GM10266 (cell line): ENCODE results near the gene CSTF1.
"Not testable (repeated sequence)": the region's sequence is repeated elsewhere in the genome, so short reads cannot be mapped to it uniquely, and the experiment has no call there.

ENCODE experiments used
- DNase-seq: peaks from one replicate; pipeline ENCODE4 v3.0.0; 2012; ENCODE audit errors: extremely low spot score
- CTCF ChIP-seq: IDR thresholded peaks from 2 replicates; pipeline ENCODE4 v1.5.1; 2012; ENCODE audit warnings: mild to moderate bottlenecking, low read depth; ENCODE audit not compliant: control insufficient read depth, insufficient read depth; ENCODE audit errors: missing control alignments

The CSTF1 gene

GRCh38 chr20:56391596-56392131 is 781 bp upstream of the CSTF1 start:
- no peak for DNase-seq
- no peak for TF ChIP-seq CTCF

GRCh38 chr20:56392881-56393482 is 537 bp downstream of the CSTF1 start:
- DNase-seq: peak; percentile 23
- no peak for TF ChIP-seq CTCF

- DNase-seq: no peak
- TF ChIP-seq CTCF: no peak
Measured at GRCh38 chr20:56393653-56394052, 1.2 kb downstream of the CSTF1 start.

GRCh38 chr20:56395166-56395565 is 2.7 kb downstream of the CSTF1 start:
- no peak for TF ChIP-seq CTCF
- DNase-seq: no peak

GRCh38 chr20:56400001-56400640 is 7.7 kb downstream of the CSTF1 start:
- peak; percentile 80 for TF ChIP-seq CTCF
- DNase-seq: peak; percentile 49

- TF ChIP-seq CTCF: no peak
Measured at GRCh38 chr20:56403465-56403864, 11.0 kb downstream of the CSTF1 start.

GRCh38 chr20:56405356-56405755 is 12.9 kb downstream of the CSTF1 start:
- DNase-seq: not testable (repeated sequence)

More at GRCh38 chr20:56403465-56403864, 11.0 kb downstream of the CSTF1 start:
- no peak for DNase-seq
